Natural killer cell (primary cell): ENCODE data around the gene ANXA8L1. TPM values are rescaled to one million over a fixed set of nuclear protein-coding genes. Genes with fewer than 3 reads are reported as not detected.
"Not testable (repeated sequence)": the region's sequence is repeated elsewhere in the genome, so short reads cannot be mapped to it uniquely, and the experiment has no call there.

Source experiments
- ATAC-seq, 3 donors: fragments of 150-1000 bp in 2 of 3; fragments of 200-7000 bp in 1 of 3; cut with Tn5 transposase; 1 replicate in 1 of 3; 2 replicates in 2 of 3; pipeline ENCODE4 v1.10.0; 2021; ENCODE audit warnings: mild to moderate bottlenecking in 2 of 3, moderate library complexity in 2 of 3
- DNase-seq, 2 donors: peaks; one replicate each; pipeline versions ENCODE4 v3.0.0 to v3.0.0-alpha.2; 2013 to 2021; ENCODE audit warnings: mixed read lengths in 1 of 2
- H3K27ac ChIP-seq: one replicate; pipeline ENCODE4 v1.5.1; 2013; ENCODE audit warnings: mild to moderate bottlenecking, low read length
- H3K27me3 ChIP-seq: one replicate; pipeline ENCODE4 v1.6.1; 2013; ENCODE audit warnings: low read length; ENCODE audit not compliant: control insufficient read depth, insufficient read depth
- H3K36me3 ChIP-seq: one replicate; pipeline ENCODE4 v1.6.1; 2013; ENCODE audit warnings: low read length; ENCODE audit not compliant: control insufficient read depth, insufficient read depth
- H3K4me1 ChIP-seq: one replicate; pipeline ENCODE4 v1.6.1; 2013; ENCODE audit warnings: low read length; ENCODE audit not compliant: control insufficient read depth, insufficient read depth
- H3K4me3 ChIP-seq: one replicate; pipeline ENCODE4 v1.5.1; 2013; ENCODE audit warnings: low read length
- H3K9me3 ChIP-seq: one replicate; pipeline ENCODE4 v1.6.1; 2013; ENCODE audit warnings: low read length; ENCODE audit not compliant: control insufficient read depth, insufficient read depth
- H3K27ac Mint-ChIP-seq, 2 donors: one replicate each; pipeline ENCODE4 v1.8.0; 2022; ENCODE audit warnings: mild to moderate bottlenecking in 2 of 2, mixed read lengths in 2 of 2, moderate library complexity in 1 of 2
- H3K27me3 Mint-ChIP-seq, 2 donors: one replicate each; pipeline ENCODE4 v1.8.0; 2022; ENCODE audit warnings: low read depth in 2 of 2, mixed read lengths in 2 of 2
- H3K36me3 Mint-ChIP-seq: one replicate; pipeline ENCODE4 v1.8.0; 2022; ENCODE audit warnings: mixed read lengths
- H3K4me1 Mint-ChIP-seq, 2 donors: one replicate each; pipeline ENCODE4 v1.8.0; 2022; ENCODE audit warnings: mixed read lengths in 2 of 2
- H3K4me3 Mint-ChIP-seq: one replicate; pipeline ENCODE4 v1.8.0; 2022; ENCODE audit warnings: mild to moderate bottlenecking, moderate library complexity, mixed read lengths
- H3K9me3 Mint-ChIP-seq, 2 donors: one replicate each; pipeline ENCODE4 v1.8.0; 2022; ENCODE audit warnings: mixed read lengths in 2 of 2
- WGBS: methylation state at CpG from one replicate; pipeline ENCODE4 v1.1.7; 2013; ENCODE audit warnings: missing lambda C conversion rate; ENCODE audit not compliant: insufficient coverage; 5-methylcytosine and 5-hydroxymethylcytosine counted together
- intact Hi-C: fragments of 100-400 bp; cut with micrococcal nuclease; formaldehyde crosslinking; loops from one replicate; pipeline ENCODE4 v1.14.2; 2022
- total RNA-seq, 4 donors: library from RNA; stranded (reverse); fragments of 120-200 nt in 1 of 4; gene quantifications; one replicate each; pipeline versions ENCODE4 v1.2.3 to v1.2.4, GENCODE V29; 2013 to 2022

Gene ANXA8L1
- total RNA-seq, 3 donors from 2014 or later (not counting 1 experiment from before 2014, with no cell fraction given) = not detected

DNA sequence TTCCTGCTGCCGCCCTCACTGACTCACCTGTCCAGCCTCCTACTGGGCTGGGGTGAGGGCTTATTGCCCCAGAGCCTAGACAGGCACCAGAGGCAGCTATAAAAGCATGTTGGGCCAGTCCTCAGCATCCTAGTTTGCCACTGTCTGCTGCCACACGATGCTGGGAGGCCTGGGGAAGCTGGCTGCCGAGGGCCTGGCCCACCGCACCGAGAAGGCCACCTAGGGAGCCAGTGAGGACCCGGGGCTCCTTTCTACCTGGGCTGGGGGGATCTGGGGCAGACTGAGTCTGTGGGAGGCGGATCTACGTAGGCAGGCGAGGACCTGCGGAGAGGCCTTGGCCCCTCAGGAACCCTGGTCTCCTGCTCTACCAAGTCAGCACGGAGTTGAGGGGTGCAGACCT is 6.6 kb upstream of the ANXA8L1 start:
- H3K4me3 Mint-ChIP-seq, H3K9me3 ChIP-seq, H3K9me3 Mint-ChIP-seq, H3K4me1 ChIP-seq, H3K27ac ChIP-seq, H3K27ac Mint-ChIP-seq, H3K4me1 Mint-ChIP-seq, H3K36me3 ChIP-seq, ATAC-seq, intact Hi-C loops, DNase-seq, H3K27me3 ChIP-seq, H3K4me3 ChIP-seq, H3K27me3 Mint-ChIP-seq, H3K36me3 Mint-ChIP-seq: not testable (repeated sequence)
- 90% methylated on average over 5 of the region's 11 CpGs for WGBS

DNA sequence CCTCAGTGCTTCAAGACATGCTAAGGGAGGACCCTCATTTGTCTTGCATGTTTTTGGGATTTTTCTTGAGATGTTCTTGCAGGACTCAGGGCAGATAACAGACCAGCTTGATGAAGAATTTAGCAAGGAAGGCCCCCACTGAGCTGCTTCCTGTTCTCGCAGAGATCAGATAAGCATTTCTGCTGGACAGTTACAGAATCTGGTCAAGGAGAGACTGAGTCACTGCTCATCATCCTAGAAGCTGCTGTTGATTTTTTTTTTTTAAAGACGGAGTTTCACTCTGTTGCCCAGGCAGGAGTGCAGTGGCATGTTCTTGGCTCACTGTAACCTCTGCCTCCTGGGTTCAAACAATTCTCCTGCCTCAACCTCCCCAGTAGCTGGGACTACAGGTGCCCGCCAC is 1.2 kb upstream of the ANXA8L1 start:
- H3K9me3 Mint-ChIP-seq, ATAC-seq, H3K4me3 ChIP-seq, H3K36me3 ChIP-seq, DNase-seq, H3K36me3 Mint-ChIP-seq, H3K27me3 ChIP-seq, H3K27me3 Mint-ChIP-seq, H3K4me1 Mint-ChIP-seq, H3K4me3 Mint-ChIP-seq, H3K9me3 ChIP-seq, H3K4me1 ChIP-seq, H3K27ac Mint-ChIP-seq, H3K27ac ChIP-seq, intact Hi-C loops: not testable (repeated sequence)
- WGBS = 79% methylated on average over 1 of the region's 3 CpGs

DNA sequence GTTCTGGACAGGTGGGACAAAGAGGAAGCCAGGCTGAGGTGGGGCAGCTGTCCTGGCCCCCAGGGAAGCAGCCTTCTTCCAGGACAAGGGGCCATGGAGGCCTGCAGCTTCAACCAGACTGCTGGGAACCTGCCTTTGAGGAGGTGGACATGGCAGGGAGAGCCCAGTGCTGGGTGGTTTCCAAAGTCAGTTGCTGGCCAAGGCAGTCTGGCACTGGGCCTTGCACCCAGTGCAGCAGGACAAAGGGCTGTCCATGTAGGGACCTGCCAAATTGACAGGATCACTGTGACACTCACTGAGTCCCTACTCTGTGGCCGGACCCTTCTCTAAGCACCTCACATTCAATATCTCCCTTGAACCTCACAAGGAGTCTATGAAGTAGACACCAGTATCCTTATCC is 1.4 kb downstream of the ANXA8L1 start:
- H3K9me3 ChIP-seq, H3K36me3 Mint-ChIP-seq, H3K27me3 Mint-ChIP-seq, DNase-seq, H3K4me3 ChIP-seq, H3K9me3 Mint-ChIP-seq, H3K27ac Mint-ChIP-seq, H3K4me1 Mint-ChIP-seq, H3K27ac ChIP-seq, H3K27me3 ChIP-seq, H3K36me3 ChIP-seq, H3K4me3 Mint-ChIP-seq, ATAC-seq, H3K4me1 ChIP-seq, intact Hi-C loops: not testable (repeated sequence)
- WGBS = no CpG with 5 or more reads among the region's 1 CpG

DNA sequence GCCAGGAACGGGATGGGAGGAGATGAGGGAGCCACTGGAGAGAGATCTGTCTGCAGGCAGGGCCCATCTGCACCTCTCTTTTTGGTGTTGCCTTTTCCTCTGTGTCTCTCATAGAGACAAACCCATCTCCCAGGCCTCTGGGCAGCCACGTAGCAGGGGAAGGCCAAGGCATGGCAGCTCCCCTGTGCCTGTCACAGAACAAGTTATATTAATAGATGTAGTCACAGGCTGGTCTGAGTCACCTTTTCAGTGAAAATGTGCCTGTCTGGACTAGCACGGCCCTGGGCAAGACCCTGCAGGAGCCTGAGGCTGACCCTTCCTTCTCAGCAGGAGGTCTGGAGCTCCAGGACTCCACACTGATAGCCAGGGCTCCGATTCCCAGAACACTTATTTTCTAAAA is 2.1 kb downstream of the ANXA8L1 start:
- DNase-seq, H3K4me1 ChIP-seq, H3K36me3 Mint-ChIP-seq, H3K27me3 Mint-ChIP-seq, H3K27ac ChIP-seq, ATAC-seq, H3K36me3 ChIP-seq, H3K27me3 ChIP-seq, intact Hi-C loops, H3K4me3 Mint-ChIP-seq, H3K4me1 Mint-ChIP-seq, H3K9me3 Mint-ChIP-seq, H3K4me3 ChIP-seq, H3K9me3 ChIP-seq, H3K27ac Mint-ChIP-seq: not testable (repeated sequence)
- no CpG with 5 or more reads among the region's 4 CpGs for WGBS

DNA sequence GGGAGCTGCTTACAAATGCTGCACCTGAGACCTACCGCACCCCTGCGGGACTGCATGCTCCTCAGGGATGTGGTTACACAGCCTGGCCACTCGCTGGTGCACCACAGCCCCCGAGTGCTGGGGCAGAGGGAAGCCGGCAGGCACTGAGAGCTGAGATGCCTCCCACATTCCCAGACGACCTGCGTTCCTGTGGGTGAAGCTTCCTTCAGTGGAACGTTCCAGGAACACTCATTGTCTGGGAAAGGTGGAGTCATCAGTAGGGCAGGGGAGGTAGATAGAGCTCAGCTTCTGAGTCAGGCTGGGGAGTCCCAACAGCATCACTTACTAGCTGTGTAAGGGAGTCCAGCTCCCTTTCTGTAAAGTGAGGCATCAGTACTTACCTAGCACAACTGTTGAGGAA is 2.5 kb downstream of the ANXA8L1 start:
- H3K4me3 Mint-ChIP-seq, H3K27me3 Mint-ChIP-seq: not testable (repeated sequence)

DNA sequence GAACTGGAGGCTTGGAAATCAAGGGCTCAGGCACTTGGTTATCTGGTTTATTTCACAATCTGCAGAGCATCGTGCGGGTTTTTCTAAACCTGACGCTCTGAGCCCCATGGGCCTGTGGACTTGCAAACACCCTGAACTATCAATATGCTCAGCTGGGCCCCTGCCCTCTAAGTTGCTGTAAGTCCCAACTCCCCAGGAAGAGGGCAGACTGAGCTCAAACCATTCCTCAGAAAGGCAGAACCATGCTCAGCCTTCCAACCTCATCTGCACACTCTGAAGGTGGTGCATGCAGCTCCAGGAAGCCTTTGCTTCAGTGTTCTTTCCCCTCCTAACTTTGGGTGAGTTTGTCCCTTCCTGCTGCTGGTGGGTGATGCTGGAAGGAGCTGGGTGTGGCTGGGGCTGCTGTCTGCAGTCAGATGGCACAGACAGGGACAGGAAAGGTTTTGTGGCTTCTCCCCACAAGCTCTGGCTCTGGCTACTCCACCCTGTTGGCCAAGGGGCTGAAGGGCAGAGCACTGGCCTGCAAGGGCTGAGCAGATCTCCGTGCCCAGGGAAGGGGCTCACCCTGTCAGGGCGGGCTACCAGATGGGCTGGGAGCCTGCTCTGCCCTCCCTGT is 3.8 kb downstream of the ANXA8L1 start:
- H3K4me3 ChIP-seq, H3K27ac ChIP-seq, H3K4me1 Mint-ChIP-seq, H3K36me3 Mint-ChIP-seq, H3K27ac Mint-ChIP-seq, H3K9me3 ChIP-seq, H3K9me3 Mint-ChIP-seq, DNase-seq, H3K27me3 Mint-ChIP-seq, H3K36me3 ChIP-seq, H3K4me3 Mint-ChIP-seq, ATAC-seq, H3K4me1 ChIP-seq, intact Hi-C loops, H3K27me3 ChIP-seq: not testable (repeated sequence)
- WGBS = no CpG with 5 or more reads among the region's 5 CpGs

More for the DNA sequence above, 2.5 kb downstream of the ANXA8L1 start:
- H3K27ac ChIP-seq, H3K36me3 ChIP-seq, H3K4me3 ChIP-seq, DNase-seq, H3K9me3 Mint-ChIP-seq, H3K27ac Mint-ChIP-seq, H3K36me3 Mint-ChIP-seq, H3K4me1 ChIP-seq, intact Hi-C loops, H3K27me3 ChIP-seq, H3K4me1 Mint-ChIP-seq, H3K9me3 ChIP-seq, ATAC-seq: not testable (repeated sequence)
- no CpG with 5 or more reads among the region's 8 CpGs for WGBS

DNA sequence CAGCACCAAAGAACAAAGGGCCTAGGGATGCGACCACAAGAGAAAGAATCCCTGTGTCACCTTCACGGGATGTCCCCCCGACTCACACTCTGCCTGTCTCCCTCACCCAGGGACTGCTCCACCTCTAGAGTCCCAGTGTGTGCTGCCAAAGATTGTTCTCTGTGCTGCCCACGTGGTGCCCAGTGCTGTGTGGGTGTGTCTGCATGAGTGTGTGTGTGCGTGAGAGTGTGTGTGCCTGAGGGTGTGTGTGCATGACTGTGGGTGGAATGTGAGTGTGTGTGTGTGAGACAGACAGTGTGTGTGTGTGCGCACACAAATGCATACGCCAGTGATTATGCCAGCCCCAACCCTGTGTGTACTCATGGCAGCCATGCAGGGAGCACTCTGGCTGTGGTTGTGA is 10.3 kb downstream of the ANXA8L1 start:
- H3K27ac Mint-ChIP-seq, intact Hi-C loops, H3K36me3 ChIP-seq, H3K36me3 Mint-ChIP-seq, H3K27me3 ChIP-seq, DNase-seq, H3K9me3 Mint-ChIP-seq, H3K9me3 ChIP-seq, ATAC-seq, H3K4me3 Mint-ChIP-seq, H3K27me3 Mint-ChIP-seq, H3K27ac ChIP-seq, H3K4me1 ChIP-seq, H3K4me3 ChIP-seq, H3K4me1 Mint-ChIP-seq: not testable (repeated sequence)
- WGBS = no CpG with 5 or more reads among the region's 7 CpGs

DNA sequence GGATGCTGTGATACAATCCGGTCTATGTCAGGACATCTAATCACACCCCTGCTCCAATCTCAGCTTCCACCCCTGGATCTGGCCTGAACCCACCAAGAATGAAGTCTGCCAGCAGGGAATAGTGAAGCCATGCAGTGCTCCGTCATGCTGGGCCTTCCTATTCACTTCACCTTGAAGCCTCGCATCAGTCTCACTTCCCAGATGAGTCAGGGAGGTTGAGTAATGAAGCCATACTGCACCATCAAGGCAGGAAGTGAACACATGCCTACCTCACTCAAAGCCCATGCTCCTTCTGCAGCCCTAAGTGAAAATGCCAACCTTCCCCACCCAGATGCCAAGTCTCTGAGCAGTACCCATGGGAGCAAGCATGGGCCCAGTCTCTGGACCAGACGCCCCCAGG is 11.1 kb downstream of the ANXA8L1 start:
- no CpG with 5 or more reads among the region's 4 CpGs for WGBS
- H3K27me3 ChIP-seq, H3K27me3 Mint-ChIP-seq, H3K27ac Mint-ChIP-seq, H3K4me1 ChIP-seq, intact Hi-C loops, H3K9me3 ChIP-seq, H3K4me3 Mint-ChIP-seq, H3K4me1 Mint-ChIP-seq, ATAC-seq, DNase-seq, H3K36me3 ChIP-seq, H3K9me3 Mint-ChIP-seq, H3K27ac ChIP-seq, H3K4me3 ChIP-seq, H3K36me3 Mint-ChIP-seq: not testable (repeated sequence)
